CD14-positive monocyte (primary cell): Measurements from ENCODE around the gene ZNF207. TPM values are rescaled to one million over a fixed set of nuclear protein-coding genes. Genes with fewer than 3 reads are reported as not detected.
"Not testable (repeated sequence)": the region's sequence is repeated elsewhere in the genome, so short reads cannot be mapped to it uniquely, and the experiment has no call there.

Experiments
- DNase-seq, 3 donors: peaks; one replicate each; pipeline ENCODE4 v3.0.0-alpha.2; 2011 to 2022
- H2AFZ ChIP-seq: 2 replicates; pipeline ENCODE4 v1.6.0; 2012; ENCODE audit warnings: mild to moderate bottlenecking, low read depth, low read length, inconsistent platforms; ENCODE audit not compliant: insufficient read depth, poor library complexity, severe bottlenecking
- H3K27ac ChIP-seq, 2 donors: 1 replicate in 1 of 2; 2 replicates in 1 of 2; pipeline ENCODE4 v1.5.1; 2012 to 2013; ENCODE audit warnings: low read length in 2 of 2, control low read depth in 1 of 2, inconsistent platforms in 1 of 2, low read depth in 1 of 2, mild to moderate bottlenecking in 1 of 2
- H3K27me3 ChIP-seq, 2 donors: one replicate each; pipeline versions ENCODE4 v1.6.0 to v1.6.1; 2011 to 2013; ENCODE audit warnings: low read length in 2 of 2; ENCODE audit not compliant: control insufficient read depth in 2 of 2, insufficient read depth in 2 of 2
- H3K36me3 ChIP-seq, 2 donors: replicated peaks in 1 of 2; 1 replicate in 1 of 2; 2 replicates in 1 of 2; pipeline versions ENCODE4 v1.5.1 to v1.6.1; 2012 to 2013; ENCODE audit warnings: low read length in 2 of 2, control low read depth in 1 of 2, inconsistent platforms in 1 of 2, mild to moderate bottlenecking in 1 of 2; ENCODE audit not compliant: insufficient read depth in 2 of 2, control insufficient read depth in 1 of 2
- H3K4me1 ChIP-seq, 2 donors: 1 replicate in 1 of 2; 2 replicates in 1 of 2; pipeline versions ENCODE4 v1.5.1 to v1.6.1; 2012 to 2013; ENCODE audit warnings: low read length in 2 of 2, control low read depth in 1 of 2, inconsistent platforms in 1 of 2, mild to moderate bottlenecking in 1 of 2, moderate library complexity in 1 of 2; ENCODE audit not compliant: insufficient read depth in 2 of 2, control insufficient read depth in 1 of 2
- H3K4me2 ChIP-seq: replicated peaks from 2 replicates; pipeline ENCODE3; 2012; ENCODE audit warnings: low read length, moderate library complexity, mild to moderate bottlenecking; ENCODE audit not compliant: poor library complexity, severe bottlenecking; ENCODE audit errors: extremely low read depth
- H3K4me3 ChIP-seq, 3 experiments: fragments of 200-600 bp in 1 of 3; sonication (generic) in 1 of 3; replicated peaks in 1 of 3; 1 replicate in 2 of 3; 2 replicates in 1 of 3; pipeline ENCODE4 v1.5.1; 2011 to 2013; ENCODE audit warnings: low read length in 3 of 3, mild to moderate bottlenecking in 3 of 3, control low read depth in 2 of 3, low read depth in 2 of 3, inconsistent platforms in 1 of 3, moderate library complexity in 1 of 3
- H3K79me2 ChIP-seq: 2 replicates; pipeline ENCODE4 v1.6.0; 2012; ENCODE audit warnings: mild to moderate bottlenecking, control low read depth, inconsistent platforms, low read length, moderate library complexity; ENCODE audit not compliant: insufficient read depth
- H3K9ac ChIP-seq: 2 replicates; pipeline ENCODE4 v1.6.0; 2017; ENCODE audit warnings: low read length, mild to moderate bottlenecking; ENCODE audit not compliant: insufficient read depth, poor library complexity, severe bottlenecking
- H3K9me3 ChIP-seq, 2 donors: replicated peaks in 1 of 2; 1 replicate in 1 of 2; 2 replicates in 1 of 2; pipeline versions ENCODE4 v1.5.1 to v1.6.1; 2012 to 2013; ENCODE audit warnings: low read length in 2 of 2, control low read depth in 1 of 2; ENCODE audit not compliant: control insufficient read depth in 1 of 2, insufficient read depth in 1 of 2
- H4K20me1 ChIP-seq: 2 replicates; pipeline ENCODE4 v1.6.0; 2012; ENCODE audit warnings: mild to moderate bottlenecking, low read length, control low read depth, moderate library complexity; ENCODE audit not compliant: insufficient read depth
- H3K27ac Mint-ChIP-seq, 7 donors: one replicate each; pipeline ENCODE4 v1.8.0; 2020; ENCODE audit warnings: mild to moderate bottlenecking in 7 of 7, mixed read lengths in 7 of 7, moderate library complexity in 6 of 7, inconsistent platforms in 2 of 7
- H3K27me3 Mint-ChIP-seq, 3 donors: one replicate each; pipeline ENCODE4 v1.8.0; 2021 to 2022; ENCODE audit warnings: low read depth in 3 of 3, mild to moderate bottlenecking in 3 of 3, mixed read lengths in 3 of 3, moderate library complexity in 3 of 3, inconsistent platforms in 1 of 3
- H3K36me3 Mint-ChIP-seq, 2 donors: one replicate each; pipeline ENCODE4 v1.8.0; 2020; ENCODE audit warnings: mixed read lengths in 2 of 2, inconsistent platforms in 1 of 2, mild to moderate bottlenecking in 1 of 2
- H3K4me1 Mint-ChIP-seq: one replicate; pipeline ENCODE4 v1.8.0; 2020; ENCODE audit warnings: mild to moderate bottlenecking, mixed read lengths
- H3K4me3 Mint-ChIP-seq, 2 donors: one replicate each; pipeline ENCODE4 v1.8.0; 2020; ENCODE audit warnings: mild to moderate bottlenecking in 2 of 2, mixed read lengths in 2 of 2, moderate library complexity in 1 of 2
- H3K9me3 Mint-ChIP-seq, 7 donors: one replicate each; pipeline ENCODE4 v1.8.0; 2020 to 2022; ENCODE audit warnings: mixed read lengths in 7 of 7, mild to moderate bottlenecking in 6 of 7, moderate library complexity in 6 of 7, inconsistent platforms in 2 of 7
- CTCF ChIP-seq: fragments of 200-600 bp; IDR thresholded peaks from one replicate; pipeline ENCODE4 v1.8.0; 2022; ENCODE audit warnings: antibody characterized with exemption, mild to moderate bottlenecking
- WGBS: methylation state at CpG from one replicate; pipeline ENCODE4 v1.1.5; 2013; ENCODE audit warnings: missing lambda C conversion rate; ENCODE audit not compliant: insufficient coverage; 5-methylcytosine and 5-hydroxymethylcytosine counted together
- intact Hi-C, 2 donors: fragments of 100-400 bp; cut with micrococcal nuclease; formaldehyde crosslinking; loops; one replicate each; pipeline versions ENCODE4 v1.15.0 to v1.15.1; 2023
- polyA plus RNA-seq, 3 donors: library from polyadenylated mRNA; depleted of rRNA in 1 of 3; unstranded in 2 of 3; stranded (reverse) in 1 of 3; fragments of 300-500 nt in 2 of 3; fragments of >200 nt in 1 of 3; fragmentation: Illumina TruSeq in 2 of 3; gene quantifications; 1 replicate in 2 of 3; 2 replicates in 1 of 3; pipeline ENCODE4 v1.2.3, GENCODE V29; 2012 to 2021

Gene ZNF207
- polyA plus RNA-seq, 3 donors, result 129 to 147 (median 138) TPM

GRCh38 chr17:32386844-32387243, 36.9 kb downstream of the ZNF207 start:
- Histone ChIP-seq H3K9me3 (no peaks in the 10 kb centered on the region), H3K4me3 (no peak overlapping the region), H3K79me2 (no peaks in the 10 kb centered on the region), H3K36me3 (peaks cover 11 to 38% of the 10 kb centered on the region in 2 donors), H4K20me1 (peaks cover 61% of the 10 kb centered on the region), H3K4me1 (no peaks in the 10 kb centered on the region), H3K27me3 (no peaks in the 10 kb centered on the region), H3K27ac (no peak overlapping the region), H3K4me2 (no peak overlapping the region), H3K9ac (no peak overlapping the region), H2AFZ (no peak overlapping the region)
- no peak for DNase-seq
- no peak for TF ChIP-seq CTCF
- Mint-ChIP-seq H3K27me3 (peaks cover 0 to 1% (median 0%) of the 10 kb centered on the region in 3 donors), H3K27ac (no peak overlapping the region), H3K9me3 (no peaks in the 10 kb centered on the region), H3K4me3 (no peak overlapping the region), H3K4me1 (peaks cover 9% of the 10 kb centered on the region), H3K36me3 (peaks cover 19 to 34% of the 10 kb centered on the region in 2 donors)
- intact Hi-C loops, result no loop called here

- H2AFZ ChIP-seq, H3K9me3 Mint-ChIP-seq, DNase-seq, H3K4me1 ChIP-seq, H3K9me3 ChIP-seq, H3K27me3 Mint-ChIP-seq, H3K4me3 Mint-ChIP-seq, H3K27me3 ChIP-seq, H3K4me1 Mint-ChIP-seq, H3K79me2 ChIP-seq, H3K4me3 ChIP-seq, H3K9ac ChIP-seq, H3K4me2 ChIP-seq, intact Hi-C loops: not testable (repeated sequence)
- H3K27ac ChIP-seq, result peak overlapping the region in 1 of 2 donors; percentile 23
- peaks cover 52% of the 10 kb centered on the region for H4K20me1 ChIP-seq
- peaks cover 0 to 25% of the 10 kb centered on the region in 2 donors for H3K36me3 ChIP-seq
- H3K36me3 Mint-ChIP-seq, result peaks cover 8 to 23% of the 10 kb centered on the region in 2 donors
- no CpG with 5 or more reads among the region's 14 CpGs for WGBS
- H3K27ac Mint-ChIP-seq, result peak overlapping the region in 1 of 7 donors; percentile 13
Measured at GRCh38 chr17:32388128-32388527, 38.2 kb downstream of the ZNF207 start.
